GM18517 (cell line): ENCODE results near the gene CIP2A.

Experiments
- ATAC-seq: cut with Tn5 transposase; IDR thresholded peaks from one replicate; pipeline ENCODE4 v1.9.1; 2021; ENCODE audit warnings: mild to moderate bottlenecking, moderate library complexity; ENCODE audit not compliant: unreplicated experiment

The CIP2A gene

DNA sequence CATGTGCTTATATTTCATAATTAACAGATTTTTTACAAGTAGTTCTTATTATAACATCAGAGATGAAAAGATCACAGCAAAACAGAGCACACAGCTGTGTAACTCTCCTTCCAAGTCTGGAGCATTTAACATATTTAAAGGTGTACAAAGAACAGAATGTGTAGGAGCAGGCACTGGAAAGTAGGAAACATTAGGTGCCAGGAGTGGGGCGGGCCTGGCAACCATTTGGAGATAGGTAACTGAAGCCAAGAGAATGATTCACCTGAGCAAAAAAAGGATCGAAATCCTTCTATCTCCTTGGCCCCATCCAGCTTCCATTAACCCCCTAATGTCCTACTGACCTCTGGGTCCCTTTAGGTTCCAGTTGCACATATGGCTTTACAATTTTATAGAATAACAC, 76.6 kb downstream of the CIP2A start:
- ATAC-seq: no peak

DNA sequence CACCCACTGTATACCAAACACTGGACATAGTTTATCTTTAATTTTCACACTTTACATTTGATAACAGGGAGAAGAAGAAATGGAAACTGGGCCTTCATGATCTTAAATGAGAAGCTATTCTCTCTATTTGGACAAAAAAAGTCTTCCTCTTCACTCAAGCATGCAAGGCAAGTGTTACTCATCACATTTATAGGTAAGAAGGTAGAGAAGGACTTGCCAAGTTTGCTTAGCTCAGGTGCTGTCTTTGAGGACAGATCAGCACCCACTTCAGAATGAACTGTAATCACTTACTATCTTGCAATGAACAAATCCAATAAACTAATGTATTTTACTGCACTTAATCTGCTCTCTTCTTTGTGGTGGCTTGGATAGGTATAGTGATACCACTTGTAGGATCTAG, 77.7 kb downstream of the CIP2A start:
- no peak for ATAC-seq

DNA sequence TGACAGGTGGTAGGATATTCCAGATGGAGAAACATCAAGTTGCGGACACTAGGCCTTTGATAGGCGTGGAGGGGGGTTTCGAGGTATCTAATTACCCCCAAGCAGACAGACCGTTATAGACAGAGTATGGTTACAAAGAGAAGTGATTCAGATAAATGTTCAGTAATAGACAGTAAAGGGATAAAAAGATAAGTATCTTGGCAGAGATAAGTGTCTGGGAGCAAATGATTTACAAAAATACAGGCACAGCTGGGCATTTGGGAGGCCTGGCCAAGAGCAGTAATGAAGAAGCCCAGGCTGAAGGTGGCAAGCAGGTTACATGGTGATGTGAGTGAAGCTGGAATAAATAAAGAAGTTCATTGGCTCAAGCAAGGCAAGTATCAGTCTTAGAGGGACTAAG, 78.2 kb downstream of the CIP2A start:
- no peak for ATAC-seq

DNA sequence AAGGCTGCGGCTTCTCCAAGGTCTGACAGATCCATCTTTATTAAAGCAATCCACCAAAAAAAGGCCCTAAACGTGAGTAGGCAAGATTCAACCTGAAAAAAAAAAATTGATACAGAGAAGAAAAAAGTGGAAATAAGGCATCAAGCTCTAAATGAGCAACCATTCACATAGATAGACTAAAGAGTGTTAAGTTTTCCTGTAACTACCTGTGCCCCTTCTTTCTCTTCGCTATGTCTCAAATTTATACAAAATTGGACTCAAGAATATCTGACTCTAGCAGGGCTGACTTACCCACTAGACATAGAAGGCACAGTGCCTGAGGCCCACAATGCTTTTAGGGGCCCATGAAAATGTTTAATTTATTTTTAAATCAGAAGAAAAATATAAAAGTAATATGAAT, 78.7 kb downstream of the CIP2A start, which contains the start of gene MYH15:
Gene MYH15 (minus strand): TSS at position 101 of the 400 bp plus-strand sequence. CDS start 66 bp downstream, at position 35.
- no peak for ATAC-seq

DNA sequence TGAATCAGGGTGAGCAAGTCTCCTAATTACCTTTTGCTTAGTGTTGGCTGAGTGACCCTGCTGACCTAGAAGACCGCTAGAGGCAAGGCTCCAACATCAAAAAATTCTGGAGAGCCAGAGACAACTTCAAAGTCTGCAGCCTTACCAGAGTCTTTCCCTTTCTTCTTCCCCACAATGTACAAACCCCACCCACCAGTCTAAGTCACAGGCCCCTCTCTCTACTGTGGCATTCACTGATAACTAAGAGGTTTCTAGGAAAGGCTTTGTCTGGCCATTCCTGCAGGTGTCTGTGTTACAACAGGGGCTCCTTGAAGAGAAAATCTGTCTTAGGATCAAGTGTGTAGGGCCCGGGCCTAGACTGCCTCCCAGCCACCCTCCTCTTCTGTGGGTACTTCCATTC, 79.4 kb downstream of the CIP2A start:
- ATAC-seq: no peak

DNA sequence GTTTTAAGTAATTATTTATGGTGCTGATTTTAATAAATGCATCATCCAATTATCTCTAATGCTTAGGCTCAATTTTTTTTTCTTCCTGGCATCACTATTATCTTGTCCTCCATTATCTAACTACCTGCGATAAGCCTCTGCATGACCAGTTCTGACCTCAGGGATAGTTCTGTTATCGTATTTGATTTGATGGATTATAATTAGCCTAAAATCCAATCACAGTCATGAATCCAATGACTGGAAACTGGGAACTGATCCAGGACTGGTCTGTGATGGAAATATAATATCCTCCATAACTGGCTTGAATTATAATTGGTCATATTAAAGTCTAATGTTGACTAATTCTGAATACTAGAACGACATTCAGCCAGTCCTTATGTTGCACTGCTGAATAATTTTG, 80.0 kb downstream of the CIP2A start:
- ATAC-seq: no peak

DNA sequence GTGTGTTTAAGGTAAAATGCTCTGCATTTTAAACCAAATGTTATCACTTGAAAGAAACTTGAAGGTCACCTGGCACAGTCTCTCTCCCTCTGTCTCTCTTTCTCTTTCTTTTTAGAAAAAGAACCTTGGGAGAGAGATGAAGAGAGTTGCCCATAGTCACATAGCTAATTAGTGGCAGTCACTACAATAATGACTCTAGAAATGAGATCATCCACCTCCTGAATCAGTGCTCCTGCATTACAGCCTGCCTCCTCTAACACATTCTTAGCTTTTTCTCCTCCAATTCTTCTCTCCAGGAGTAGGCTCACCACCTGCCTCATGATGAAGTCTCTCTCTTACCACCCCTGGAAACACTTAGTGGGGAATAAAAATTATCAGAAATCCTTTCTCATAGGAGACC, 81.3 kb downstream of the CIP2A start:
- ATAC-seq: no peak

DNA sequence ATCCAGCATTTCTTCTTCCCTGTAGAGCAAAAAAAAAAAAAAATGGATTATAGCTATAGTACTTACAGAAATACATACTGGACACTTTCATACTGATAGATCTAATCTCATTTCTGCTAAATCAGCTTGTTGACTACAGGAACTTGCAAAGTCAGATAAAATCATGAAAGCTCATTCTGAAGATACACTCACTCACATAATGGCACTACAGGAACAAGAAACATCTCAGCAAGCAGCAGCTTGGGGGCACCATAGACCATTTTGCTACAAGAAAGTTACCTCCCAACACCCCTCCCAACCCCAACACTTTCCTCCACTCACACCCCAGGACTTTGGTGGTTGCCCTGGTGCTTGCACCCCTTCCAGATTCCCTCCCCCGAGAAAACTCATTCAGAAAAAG, 83.4 kb downstream of the CIP2A start:
- ATAC-seq: no peak

DNA sequence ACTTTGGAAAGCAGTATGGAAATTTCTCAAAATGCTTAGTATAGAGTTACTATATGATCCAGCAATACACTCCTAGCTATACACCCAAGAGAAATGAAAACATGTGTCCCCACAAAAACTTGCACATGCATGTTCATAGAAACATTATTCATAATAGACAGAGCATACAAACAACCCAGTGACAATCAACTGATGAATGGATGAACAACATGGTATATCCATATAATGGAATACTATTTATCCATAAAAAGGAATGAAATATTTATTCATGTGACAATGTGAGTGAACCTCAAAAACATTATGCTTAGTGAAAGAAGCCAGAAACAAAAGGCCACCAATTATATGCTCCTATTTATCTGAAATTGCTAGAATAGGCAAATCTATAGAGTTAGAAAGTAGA, 85.5 kb downstream of the CIP2A start:
- no peak for ATAC-seq

DNA sequence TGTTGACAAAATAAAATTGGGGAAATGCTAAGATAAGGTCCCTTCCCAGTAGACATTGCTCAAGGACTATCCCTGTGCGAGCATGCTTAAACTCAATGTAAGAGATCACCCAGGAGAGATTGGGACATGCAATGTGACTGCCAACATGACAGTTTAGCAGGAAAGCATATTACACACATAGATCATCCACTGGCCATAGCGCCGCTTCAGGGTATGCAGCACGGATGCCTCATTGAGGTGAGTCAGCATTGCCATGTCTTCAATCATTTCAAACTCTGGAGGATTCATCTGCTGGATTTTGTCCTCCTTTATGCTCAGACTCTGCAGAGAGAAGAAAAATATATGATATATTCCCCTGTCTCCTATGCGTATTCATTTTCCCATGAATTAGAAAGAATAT, 87.7 kb downstream of the CIP2A start:
- ATAC-seq: no peak

DNA sequence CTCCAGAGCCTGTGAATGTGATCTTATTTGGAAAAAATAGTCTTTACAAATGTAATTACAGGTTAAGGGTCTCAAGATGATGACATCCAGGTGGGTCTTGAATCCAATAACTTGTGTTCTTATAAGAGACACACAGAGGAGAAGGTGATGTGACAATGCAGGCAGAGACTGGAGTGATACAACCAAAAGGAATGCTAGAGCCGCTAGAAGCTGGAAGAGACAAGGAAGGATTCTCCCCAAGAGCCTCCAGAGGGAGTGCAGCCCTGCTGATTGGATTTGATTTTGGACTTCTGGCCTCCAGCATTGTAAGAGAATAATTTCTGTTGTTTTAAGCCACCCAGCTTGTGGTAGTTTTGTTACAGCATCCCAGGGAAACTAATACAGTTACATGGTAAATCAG, 88.5 kb downstream of the CIP2A start:
- no peak for ATAC-seq
